Placental epithelial cell (primary cell): Measurements from ENCODE around the gene YEATS2. TPM values are rescaled to one million over a fixed set of nuclear protein-coding genes. Genes with fewer than 3 reads are reported as not detected.

Source experiments
- total RNA-seq: library from RNA; depleted of rRNA; stranded (reverse); fragments of >200 nt; gene quantifications from 2 replicates; pipeline ENCODE4 v1.2.3, GENCODE V29; 2012

The YEATS2 gene
- total RNA-seq: 22.6 and 33.8 TPM in 2 replicates

DNA sequence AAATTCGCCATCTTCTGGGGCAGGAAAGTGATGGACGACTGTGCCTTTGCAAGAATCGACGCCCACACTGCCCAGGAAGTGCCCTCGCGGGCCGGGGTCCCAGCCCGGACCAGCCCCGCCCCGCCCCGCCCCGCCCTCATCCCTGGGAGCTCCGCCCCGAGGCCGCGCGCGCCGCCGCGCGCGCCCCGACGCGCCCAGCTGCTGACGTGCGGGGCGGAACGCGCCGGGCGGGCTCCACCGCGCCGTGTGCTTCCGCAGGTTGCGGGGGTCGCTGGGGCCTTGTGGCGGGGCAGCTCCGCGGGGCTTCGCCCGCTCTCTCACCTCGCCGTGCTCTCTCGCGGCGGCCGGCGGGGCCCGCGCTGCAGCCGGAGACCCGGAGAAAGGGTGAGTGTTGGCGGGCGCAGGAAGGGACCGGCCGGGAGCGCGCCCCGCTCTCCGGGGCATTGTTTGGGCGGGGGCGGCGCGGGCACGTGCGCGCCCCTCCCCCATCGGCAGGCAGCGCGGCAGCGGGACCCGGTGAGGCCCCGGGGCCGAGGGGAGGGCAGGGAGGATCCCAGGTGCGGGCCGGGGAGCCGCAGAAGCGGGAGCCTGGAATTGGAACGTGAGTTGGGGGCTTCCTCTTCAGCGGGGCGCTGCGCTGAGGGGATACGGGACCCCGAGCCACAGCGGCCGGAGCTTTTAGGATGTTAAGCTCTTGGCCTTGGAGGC, at the start of gene YEATS2:
Gene YEATS2 (plus strand): TSS at position 188 of the 708 bp plus-strand sequence. CDS start 17,366 bp downstream, outside the sequence.

DNA sequence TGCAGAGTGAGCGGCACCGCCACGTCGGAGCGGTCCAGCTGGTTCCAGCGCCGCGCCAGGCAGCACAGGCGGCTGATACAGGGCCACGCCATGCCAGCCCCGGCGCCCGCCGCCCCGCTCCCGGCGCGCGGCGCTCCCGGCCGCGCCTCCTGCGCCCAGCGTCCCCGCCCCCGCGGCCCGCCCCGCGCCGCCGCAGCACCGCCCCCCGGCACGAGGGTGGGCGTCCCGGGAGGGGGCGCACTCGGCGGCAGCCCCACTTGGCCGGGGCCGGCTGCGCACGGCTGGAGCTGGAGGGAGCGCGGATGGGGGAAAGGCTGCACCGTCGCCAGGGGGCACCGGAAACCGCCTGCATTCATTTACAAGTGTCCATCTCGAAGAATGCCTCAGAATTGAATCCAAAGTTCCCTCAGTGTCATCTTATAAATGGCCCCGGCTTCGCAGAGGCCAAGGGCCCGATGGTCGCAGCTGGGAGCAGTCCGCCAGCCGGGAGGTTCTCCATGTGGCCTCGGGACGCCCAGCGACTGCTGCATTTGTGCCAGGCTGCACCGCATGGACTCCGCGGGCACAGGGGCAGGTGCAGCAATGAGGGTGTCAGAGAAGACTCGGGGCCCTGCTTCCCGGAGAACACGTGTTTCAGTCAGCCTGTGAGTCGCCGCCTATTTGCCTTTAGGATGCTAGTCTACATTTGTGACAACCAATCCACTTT, 128.0 kb downstream of the YEATS2 start, which contains the start of gene MAP6D1:
Gene MAP6D1 (minus strand): TSS at position 122 of the 706 bp plus-strand sequence. CDS start 30 bp downstream, at position 92.

Other genes with a start within 250 kb of the YEATS2 start
- gene KLHL6, start 142.1 kb upstream of the YEATS2 start, total RNA-seq: not detected in 2 replicates
- gene KLHL24, start 62.2 kb upstream of the YEATS2 start, total RNA-seq: 40.3 and 56.1 TPM in 2 replicates
- 4.3 and 11.0 TPM in 2 replicates for gene MAP6D1, start 127.8 kb downstream of the YEATS2 start, total RNA-seq
- gene PARL, start 187.1 kb downstream of the YEATS2 start, total RNA-seq: 17.7 and 27.3 TPM in 2 replicates